Trophoblast cell (in vitro differentiated cells and primary cell): Measurements from ENCODE around the gene SLITRK2.

Experiments
- DNase-seq, 2 donors: peaks; one replicate each; pipeline ENCODE4 v3.0.0-alpha.2; 2016
- H2AFZ ChIP-seq: 2 replicates; pipeline ENCODE4 v1.6.1; 2013; ENCODE audit warnings: low read length, moderate library complexity, mild to moderate bottlenecking; ENCODE audit not compliant: insufficient read depth, poor library complexity
- H2AK5ac ChIP-seq: 2 replicates; pipeline ENCODE4 v1.6.1; 2013; ENCODE audit warnings: mild to moderate bottlenecking, low read length
- H2BK120ac ChIP-seq: 2 replicates; pipeline ENCODE4 v1.6.1; 2013; ENCODE audit warnings: low read length, mild to moderate bottlenecking, moderate library complexity; ENCODE audit not compliant: insufficient read depth, poor library complexity
- H2BK12ac ChIP-seq: 2 replicates; pipeline ENCODE4 v1.6.1; 2013; ENCODE audit warnings: mild to moderate bottlenecking, low read length, moderate library complexity
- H2BK5ac ChIP-seq: 2 replicates; pipeline ENCODE4 v1.6.1; 2013; ENCODE audit warnings: low read length, low read depth, moderate library complexity, mild to moderate bottlenecking; ENCODE audit not compliant: poor library complexity
- H3K14ac ChIP-seq: 2 replicates; pipeline ENCODE4 v1.6.1; 2013; ENCODE audit warnings: mild to moderate bottlenecking, low read length
- H3K18ac ChIP-seq: 2 replicates; pipeline ENCODE4 v1.6.1; 2013; ENCODE audit warnings: mild to moderate bottlenecking, low read length
- H3K23ac ChIP-seq: 2 replicates; pipeline ENCODE4 v1.6.1; 2013; ENCODE audit warnings: low read length
- H3K27ac ChIP-seq: 2 replicates; pipeline ENCODE4 v1.5.1; 2013; ENCODE audit warnings: low read depth, mild to moderate bottlenecking, inconsistent platforms, low read length, moderate library complexity
- H3K27me3 ChIP-seq: 2 replicates; pipeline ENCODE4 v1.6.1; 2013; ENCODE audit warnings: inconsistent platforms, mild to moderate bottlenecking, low read length, moderate library complexity; ENCODE audit not compliant: insufficient read depth
- H3K36me3 ChIP-seq, 2 experiments: 1 replicate in 1 of 2; 2 replicates in 1 of 2; pipeline ENCODE4 v1.6.1; 2013; ENCODE audit warnings: low read length in 2 of 2, mild to moderate bottlenecking in 2 of 2, moderate library complexity in 1 of 2; ENCODE audit not compliant: insufficient read depth in 2 of 2, control insufficient read depth in 1 of 2
- H3K4ac ChIP-seq: 2 replicates; pipeline ENCODE4 v1.6.1; 2013; ENCODE audit warnings: low read depth, mild to moderate bottlenecking, low read length, moderate library complexity
- H3K4me1 ChIP-seq, 2 experiments: 1 replicate in 1 of 2; 2 replicates in 1 of 2; pipeline ENCODE4 v1.6.1; 2013; ENCODE audit warnings: low read length in 2 of 2, mild to moderate bottlenecking in 2 of 2, moderate library complexity in 1 of 2; ENCODE audit not compliant: insufficient read depth in 2 of 2, control insufficient read depth in 1 of 2
- H3K4me2 ChIP-seq: 2 replicates; pipeline ENCODE4 v1.6.1; 2013; ENCODE audit warnings: inconsistent platforms, mild to moderate bottlenecking, low read length, moderate library complexity
- H3K4me3 ChIP-seq: 2 replicates; pipeline ENCODE4 v1.5.1; 2013; ENCODE audit warnings: mild to moderate bottlenecking, low read depth, low read length, inconsistent platforms
- H3K79me1 ChIP-seq: one replicate; pipeline ENCODE4 v1.6.1; 2013; ENCODE audit warnings: low read length
- H3K79me2 ChIP-seq: 2 replicates; pipeline ENCODE4 v1.6.1; 2013; ENCODE audit warnings: low read length, mild to moderate bottlenecking; ENCODE audit not compliant: control insufficient read depth, insufficient read depth, poor library complexity
- H3K9ac ChIP-seq: 2 replicates; pipeline ENCODE4 v1.6.1; 2013; ENCODE audit warnings: mild to moderate bottlenecking, low read length
- H3K9me3 ChIP-seq: 2 replicates; pipeline ENCODE4 v1.6.1; 2013; ENCODE audit warnings: low read depth, mild to moderate bottlenecking, control low read depth, inconsistent platforms, low read length; ENCODE audit not compliant: insufficient read depth
- H4K12ac ChIP-seq: 2 replicates; pipeline ENCODE4 v1.6.1; 2013; ENCODE audit warnings: low read depth, mild to moderate bottlenecking, low read length, moderate library complexity
- H4K8ac ChIP-seq: 2 replicates; pipeline ENCODE4 v1.6.1; 2013; ENCODE audit warnings: low read depth, mild to moderate bottlenecking, low read length, moderate library complexity
- H4K91ac ChIP-seq: one replicate; pipeline ENCODE4 v1.6.1; 2013; ENCODE audit warnings: low read depth, mild to moderate bottlenecking, low read length, moderate library complexity
- WGBS: extraction: QIAGEN DNeasy Blood & Tissue Kit; methylation state at CpG from one replicate; pipeline ENCODE4 v1.1.7; 2013; ENCODE audit warnings: missing lambda C conversion rate; ENCODE audit not compliant: insufficient read length, insufficient coverage; ENCODE audit errors: extremely low coverage; 5-methylcytosine and 5-hydroxymethylcytosine counted together

Gene SLITRK2

DNA sequence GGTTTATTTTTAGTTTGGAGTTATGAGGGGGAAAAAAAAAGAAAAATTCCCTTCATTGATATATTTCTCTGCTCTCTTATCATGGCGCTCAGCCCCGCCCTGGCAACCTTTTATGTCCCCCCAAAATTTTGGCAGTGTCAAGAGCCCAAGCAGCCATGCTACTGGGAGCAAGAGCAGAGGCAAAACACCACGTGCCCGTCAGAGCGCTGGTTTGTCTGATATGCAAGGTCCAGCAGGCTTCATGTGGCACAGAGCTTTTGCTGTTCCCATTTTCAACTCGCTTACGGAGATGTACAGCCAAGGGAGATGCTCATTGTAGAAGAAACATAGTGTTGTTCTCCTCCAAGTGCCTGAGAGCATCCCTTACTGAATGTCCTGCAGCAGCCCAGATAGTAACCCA is 27.3 kb downstream of the SLITRK2 start:
- H3K9me3 ChIP-seq, result no peaks in the 10 kb centered on the region
- no peak overlapping the region for H2AFZ ChIP-seq
- H3K79me2 ChIP-seq, result no peaks in the 10 kb centered on the region
- no peak overlapping the region for H3K14ac ChIP-seq
- no peaks in the 10 kb centered on the region for H3K4me1 ChIP-seq
- H4K8ac ChIP-seq, result no peak overlapping the region
- no peak overlapping the region for H2BK5ac ChIP-seq
- no peak overlapping the region for H2BK12ac ChIP-seq
- WGBS, result no CpG with 5 or more reads among the region's 7 CpGs
- H3K27ac ChIP-seq, result no peak overlapping the region
- no peak overlapping the region for H3K4ac ChIP-seq
- no peak overlapping the region for H4K91ac ChIP-seq
- no peak overlapping the region for H4K12ac ChIP-seq
- no peak overlapping the region for H3K18ac ChIP-seq
- no peaks in the 10 kb centered on the region for H3K79me1 ChIP-seq
- no peak overlapping the region for H2AK5ac ChIP-seq
- H3K9ac ChIP-seq, result no peak overlapping the region
- H3K36me3 ChIP-seq, result no peaks in the 10 kb centered on the region
- H3K4me3 ChIP-seq, result no peak overlapping the region
- H3K4me2 ChIP-seq, result no peak overlapping the region
- H2BK120ac ChIP-seq, result no peak overlapping the region
- DNase-seq, result no peak
- H3K27me3 ChIP-seq, result no peaks in the 10 kb centered on the region
- no peak overlapping the region for H3K23ac ChIP-seq

DNA sequence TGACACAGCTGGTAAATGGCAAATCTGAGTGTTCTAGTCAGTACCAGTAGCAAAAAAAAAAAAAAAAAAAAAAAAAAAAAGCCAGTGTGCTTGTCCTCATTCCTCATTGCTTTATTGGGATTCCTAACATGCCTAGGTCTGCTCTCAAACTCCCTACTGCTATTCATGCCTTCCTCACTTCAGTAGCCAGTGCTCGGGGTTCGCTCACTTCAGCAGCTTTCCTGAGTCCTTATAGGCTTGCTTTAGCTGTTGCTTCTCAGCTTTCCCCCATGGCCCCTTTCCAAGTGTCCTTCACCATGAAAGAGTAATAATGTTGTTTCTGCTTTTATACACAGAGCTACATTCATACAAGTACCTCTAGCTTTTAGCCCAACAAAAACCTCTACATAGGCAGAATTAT is 30.8 kb downstream of the SLITRK2 start:
- Histone ChIP-seq H3K27me3 (no peaks in the 10 kb centered on the region), H3K14ac (no peak overlapping the region), H4K8ac (no peak overlapping the region), H2BK120ac (no peak overlapping the region), H3K23ac (no peak overlapping the region), H3K18ac (no peak overlapping the region), H3K36me3 (no peaks in the 10 kb centered on the region), H2BK5ac (no peak overlapping the region), H3K4me3 (no peak overlapping the region), H2AK5ac (no peak overlapping the region), H3K79me1 (no peaks in the 10 kb centered on the region), H4K12ac (no peak overlapping the region), H3K79me2 (no peaks in the 10 kb centered on the region), H3K9ac (no peak overlapping the region), H3K4me2 (no peak overlapping the region), H3K4me1 (no peaks in the 10 kb centered on the region), H2BK12ac (no peak overlapping the region), H3K4ac (no peak overlapping the region), H3K9me3 (peaks cover 3% of the 10 kb centered on the region), H2AFZ (no peak overlapping the region), H4K91ac (no peak overlapping the region), H3K27ac (no peak overlapping the region)
- DNase-seq, result no peak
- WGBS, result no CpG with 5 or more reads among the region's 2 CpGs

DNA sequence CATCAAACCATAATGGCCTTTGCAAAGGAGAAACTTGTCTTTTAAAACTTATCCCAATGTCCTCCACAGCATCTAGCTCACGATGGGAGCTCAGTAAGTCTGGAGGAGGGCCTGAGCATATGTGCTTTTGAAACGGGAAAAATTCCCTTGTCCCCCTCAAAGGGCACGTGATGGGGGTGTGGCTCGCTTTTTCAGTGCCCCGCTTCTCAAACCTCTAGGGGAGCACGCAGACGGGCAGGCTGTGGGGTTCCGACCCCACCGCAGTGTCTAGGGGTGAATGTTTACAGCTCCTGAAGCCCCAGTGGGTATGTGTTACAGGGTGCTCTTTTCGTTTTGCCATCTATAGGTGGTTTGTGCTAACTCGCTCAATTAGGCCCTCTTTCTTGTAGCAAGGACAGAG is 31.2 kb downstream of the SLITRK2 start:
- H3K4ac ChIP-seq, result no peak overlapping the region
- no peak overlapping the region for H2BK12ac ChIP-seq
- no peak overlapping the region for H4K8ac ChIP-seq
- no peaks in the 10 kb centered on the region for H3K79me2 ChIP-seq
- no peaks in the 10 kb centered on the region for H3K36me3 ChIP-seq
- DNase-seq, result no peak
- H3K4me3 ChIP-seq, result no peak overlapping the region
- H2AFZ ChIP-seq, result no peak overlapping the region
- H3K79me1 ChIP-seq, result no peaks in the 10 kb centered on the region
- no peak overlapping the region for H3K9ac ChIP-seq
- no peak overlapping the region for H4K91ac ChIP-seq
- H3K4me1 ChIP-seq, result no peaks in the 10 kb centered on the region
- H2BK120ac ChIP-seq, result no peak overlapping the region
- H3K27me3 ChIP-seq, result no peaks in the 10 kb centered on the region
- no peak overlapping the region for H4K12ac ChIP-seq
- H3K4me2 ChIP-seq, result no peak overlapping the region
- H2BK5ac ChIP-seq, result no peak overlapping the region
- no peak overlapping the region for H2AK5ac ChIP-seq
- peaks cover 3% of the 10 kb centered on the region for H3K9me3 ChIP-seq
- H3K14ac ChIP-seq, result no peak overlapping the region
- H3K23ac ChIP-seq, result no peak overlapping the region
- no peak overlapping the region for H3K27ac ChIP-seq
- no peak overlapping the region for H3K18ac ChIP-seq
- WGBS, result no CpG with 5 or more reads among the region's 11 CpGs

DNA sequence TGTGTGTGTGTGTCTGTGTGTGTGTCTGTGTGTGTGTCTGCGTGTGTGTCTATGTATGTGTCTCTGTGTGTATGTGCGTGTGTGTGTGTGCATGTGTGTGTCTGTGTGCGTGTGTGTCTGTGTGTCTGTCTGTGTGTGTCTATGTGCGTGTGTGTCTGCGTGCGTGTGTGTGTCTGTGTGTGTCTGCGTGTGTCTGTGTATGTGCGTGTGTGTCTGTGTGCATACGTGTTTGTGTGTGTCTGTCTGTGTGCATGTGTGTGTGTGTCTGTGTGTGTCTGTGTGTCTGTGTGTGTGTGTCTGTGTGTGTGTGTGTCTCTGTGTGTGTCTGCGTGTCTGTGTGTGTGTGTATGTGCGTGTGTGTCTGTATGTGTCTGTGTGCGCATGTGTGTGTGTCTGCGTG is 35.6 kb downstream of the SLITRK2 start:
- no peak for DNase-seq
- peaks cover 3% of the 10 kb centered on the region for H3K9me3 ChIP-seq
- no peak overlapping the region for H4K91ac ChIP-seq
- H2BK5ac ChIP-seq, result no peak overlapping the region
- no CpG with 5 or more reads among the region's 13 CpGs for WGBS
- H2AK5ac ChIP-seq, result no peak overlapping the region
- H3K9ac ChIP-seq, result no peak overlapping the region
- no peaks in the 10 kb centered on the region for H3K36me3 ChIP-seq
- no peak overlapping the region for H3K27ac ChIP-seq
- H3K79me1 ChIP-seq, result no peaks in the 10 kb centered on the region
- no peaks in the 10 kb centered on the region for H3K27me3 ChIP-seq
- no peak overlapping the region for H4K12ac ChIP-seq
- H3K14ac ChIP-seq, result no peak overlapping the region
- H3K4me1 ChIP-seq, result no peaks in the 10 kb centered on the region
- no peak overlapping the region for H3K18ac ChIP-seq
- no peak overlapping the region for H2BK120ac ChIP-seq
- no peak overlapping the region for H2BK12ac ChIP-seq
- no peak overlapping the region for H3K23ac ChIP-seq
- no peak overlapping the region for H2AFZ ChIP-seq
- H4K8ac ChIP-seq, result no peak overlapping the region
- no peak overlapping the region for H3K4ac ChIP-seq
- H3K4me2 ChIP-seq, result no peak overlapping the region
- H3K79me2 ChIP-seq, result no peaks in the 10 kb centered on the region
- H3K4me3 ChIP-seq, result no peak overlapping the region
